ENCODE measurements around the gene STARD4. TPM values are rescaled to one million over a fixed set of nuclear protein-coding genes. Genes with fewer than 3 reads are reported as not detected.

STARD4 gene
- total RNA-seq, 4 donors from 2014 or later = 8.6 to 35.6 (median 18.9) TPM

DNA sequence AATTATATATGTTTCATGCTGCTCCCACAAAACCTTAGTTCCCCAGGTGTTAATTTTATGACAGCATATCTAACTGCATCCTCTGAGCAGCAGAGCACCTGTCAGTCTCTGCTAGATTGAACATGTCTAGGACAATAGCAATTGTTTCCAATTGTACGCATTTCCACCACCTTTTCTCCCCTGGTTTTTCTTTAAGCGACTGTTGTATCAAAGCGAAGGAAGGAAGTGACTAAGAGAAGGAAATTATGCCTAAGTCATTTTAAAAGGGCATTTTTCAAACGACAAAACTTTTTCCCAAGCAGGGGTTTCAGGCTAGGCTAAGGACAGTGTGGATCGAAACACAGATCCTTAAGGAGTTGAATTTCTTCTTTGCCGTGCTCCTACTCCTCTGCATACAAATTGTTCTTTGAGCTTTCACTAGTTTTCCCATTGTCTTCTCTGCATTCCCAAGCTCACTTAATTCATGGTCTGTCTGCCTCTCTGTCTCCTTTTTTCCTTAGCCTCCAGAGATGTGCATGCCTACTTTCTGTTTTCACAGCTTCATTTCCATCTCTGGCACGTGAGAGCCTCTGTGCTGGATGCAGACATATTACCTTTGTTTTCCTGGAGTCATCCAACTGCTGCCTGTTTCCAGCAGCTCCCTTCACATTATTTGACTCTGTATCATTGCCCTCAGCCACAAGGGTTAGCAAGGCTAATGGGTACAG lies 39.4 kb upstream of the STARD4 start:
- TF ChIP-seq CTCF (IDR thresholded peaks at IDR 0.05) (no peak), POLR2A (IDR thresholded peaks at IDR 0.05) (no peak)
- no peak overlapping the region for H3K4me3 ChIP-seq
- H3K27ac ChIP-seq = peak overlapping the region in 1 of 4 donors; percentile 35
- intact Hi-C loops (cut with DNase I) = no loop called here
- peaks cover 0 to 12% (median 0%) of the 10 kb centered on the region in 3 donors for H3K4me1 ChIP-seq
- no peak for DNase-seq
- 33 to 53% methylated on average over 7 of the region's 7 CpGs for WGBS, 2 donors
- H3K27me3 ChIP-seq = no peaks in the 10 kb centered on the region
- H3K36me3 ChIP-seq = no peaks in the 10 kb centered on the region
- H3K9me3 ChIP-seq = no peaks in the 10 kb centered on the region

DNA sequence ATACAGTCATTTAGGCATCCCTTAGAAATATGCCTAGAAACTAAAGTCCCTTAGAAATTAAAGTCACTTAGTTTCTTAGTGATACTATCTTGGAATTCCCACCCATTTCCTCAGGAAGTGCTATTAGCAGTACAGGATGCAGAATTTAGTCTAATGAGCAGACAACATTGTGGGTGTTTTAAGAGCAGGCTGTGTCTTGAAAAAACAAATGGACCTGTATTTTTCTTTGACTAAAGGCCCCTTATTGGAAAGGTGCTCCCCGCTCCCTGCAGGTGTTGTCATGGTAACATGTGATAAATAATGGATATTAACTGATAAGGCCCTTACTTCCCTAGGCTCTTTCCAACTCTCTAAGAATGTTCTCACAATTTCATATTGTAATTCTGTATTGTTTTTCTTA lies 38.8 kb upstream of the STARD4 start:
- TF ChIP-seq CTCF (IDR thresholded peaks at IDR 0.05) (no peak), POLR2A (IDR thresholded peaks at IDR 0.05) (no peak)
- no peak for DNase-seq
- Histone ChIP-seq H3K27me3 (no peaks in the 10 kb centered on the region), H3K27ac (peak overlapping the region in 2 of 4 donors; percentile 35), H3K4me1 (peaks cover 0 to 12% (median 0%) of the 10 kb centered on the region in 3 donors), H3K9me3 (no peaks in the 10 kb centered on the region), H3K4me3 (no peak overlapping the region), H3K36me3 (no peaks in the 10 kb centered on the region)
- 82 to 96% methylated on average over 1 of the region's 1 CpG for WGBS, 2 donors
- intact Hi-C loops (cut with DNase I) = no loop called here

- intact Hi-C loops (cut with DNase I) = no loop called here
- TF ChIP-seq POLR2A (IDR thresholded peaks at IDR 0.05) (no peak), CTCF (IDR thresholded peaks at IDR 0.05) (peak; percentile 53 to 78 (median 69))
- peaks cover 0 to 12% (median 0%) of the 10 kb centered on the region in 3 donors for H3K4me1 ChIP-seq
- no peaks in the 10 kb centered on the region for H3K9me3 ChIP-seq
- peak overlapping the region in 2 of 4 donors; percentile 35 for H3K27ac ChIP-seq
- H3K4me3 ChIP-seq = no peak overlapping the region
- WGBS, 2 donors = 8 to 25% methylated on average over 7 to 8 of the region's 8 CpGs
- no peaks in the 10 kb centered on the region for H3K36me3 ChIP-seq
- peak; percentile 2 for DNase-seq
- no peaks in the 10 kb centered on the region for H3K27me3 ChIP-seq
Measured at GRCh38 chr5:111550282-111551020, 38.1 kb upstream of the STARD4 start.

DNA sequence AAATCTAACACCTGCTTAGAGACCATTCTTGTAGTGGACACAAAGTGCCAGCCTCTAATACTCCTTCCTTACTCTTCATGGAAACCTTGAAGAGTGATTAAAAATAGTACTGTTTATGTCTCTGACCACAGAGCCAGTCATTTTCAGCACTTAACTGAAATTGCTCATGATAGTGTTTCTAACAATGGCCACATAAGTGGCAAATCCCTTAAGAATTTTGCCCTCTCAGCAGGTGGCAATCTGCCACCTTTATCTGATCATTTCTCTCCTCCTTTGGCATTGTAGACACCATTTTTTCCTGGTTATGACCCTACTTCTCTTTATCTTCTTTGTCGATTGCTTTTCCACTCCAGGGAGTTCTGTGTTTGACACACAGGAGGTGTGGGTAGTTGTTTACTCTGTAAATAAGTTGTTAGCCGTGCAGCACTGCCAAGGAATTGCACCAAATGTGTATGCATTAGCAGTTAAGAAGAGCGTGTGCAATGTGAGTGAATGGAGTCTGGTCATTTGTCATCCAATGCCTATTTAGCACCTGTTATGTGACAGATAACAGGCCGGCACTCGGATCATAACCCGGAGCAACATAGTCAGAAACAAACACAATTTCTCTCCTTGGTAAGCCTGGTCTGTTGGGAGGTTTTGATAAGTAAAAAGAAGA lies 36.8 kb upstream of the STARD4 start:
- H3K36me3 ChIP-seq = no peaks in the 10 kb centered on the region
- intact Hi-C loops (cut with DNase I) = loop anchor here (5.0 to 10.0 kb wide), 2 partner anchors 216 to 598 kb away; no protein-coding TSS in a partner anchor
- H3K4me1 ChIP-seq = peaks cover 0 to 12% (median 0%) of the 10 kb centered on the region in 3 donors
- no peak overlapping the region for H3K27ac ChIP-seq
- H3K9me3 ChIP-seq = no peaks in the 10 kb centered on the region
- no peak overlapping the region for H3K4me3 ChIP-seq
- H3K27me3 ChIP-seq = no peaks in the 10 kb centered on the region
- DNase-seq = no peak
- no peak for TF ChIP-seq POLR2A (IDR thresholded peaks at IDR 0.05)
- TF ChIP-seq CTCF (IDR thresholded peaks at IDR 0.05) = no peak
- 70 to 81% methylated on average over 5 to 6 of the region's 6 CpGs for WGBS, 2 donors

Measured in esophagus squamous epithelium (tissue), 5 donors.